K562 (cell line): ENCODE measurements around the gene PSMC6. TPM values are rescaled to one million over a fixed set of nuclear protein-coding genes. Genes with fewer than 3 reads are reported as not detected.

Experiments
- CEBPZ ChIP-seq: fragments of 150-350 bp; IDR thresholded peaks from 2 replicates; pipeline ENCODE4 v1.6.1; 2014; ENCODE audit warnings: low read depth, mild to moderate bottlenecking, low read length, borderline replicate concordance
- ELK1 ChIP-seq: sonication (generic); formaldehyde crosslinking; IDR thresholded peaks from 2 replicates; pipeline ENCODE4 v1.8.1; 2022; ENCODE audit warnings: missing genetic modification reagents
- KDM1A ChIP-seq, 2 experiments: fragments of 450-650 bp; IDR thresholded peaks; 2 replicates each; pipeline ENCODE4 v1.6.1; 2016; ENCODE audit warnings: mild to moderate bottlenecking in 2 of 2
- KDM5B ChIP-seq: fragments of 200-600 bp; sonication (generic); IDR thresholded peaks from 2 replicates; pipeline ENCODE4 v1.6.1; 2012; ENCODE audit warnings: low read depth, mild to moderate bottlenecking, moderate library complexity, low read length, control low read depth, inconsistent platforms; ENCODE audit not compliant: insufficient replicate concordance
- MYNN ChIP-seq, 2 experiments: sonication (generic); formaldehyde crosslinking in 1 of 2; IDR thresholded peaks; 2 replicates each; pipeline versions ENCODE4 v1.5.0 to v1.6.1; 2016 to 2020; ENCODE audit warnings: antibody characterized with exemption in 1 of 2, missing genetic modification reagents in 1 of 2
- RBM34 ChIP-seq: fragments of 200-400 bp; formaldehyde crosslinking; IDR thresholded peaks from 2 replicates; pipeline ENCODE4 v1.6.1; 2018; ENCODE audit warnings: low read length, borderline replicate concordance; ENCODE audit not compliant: insufficient read depth
- TAF1 ChIP-seq: IDR thresholded peaks from 2 replicates; pipeline ENCODE4 v1.6.1; 2011; ENCODE audit warnings: mild to moderate bottlenecking, low read length, moderate library complexity; ENCODE audit not compliant: insufficient read depth, control insufficient read depth, severe bottlenecking; ENCODE audit errors: extremely low read depth
- TBL1XR1 ChIP-seq, 2 experiments: IDR thresholded peaks; 2 replicates each; pipeline ENCODE4 v1.6.1; 2012; ENCODE audit warnings: improper control_type of control experiment in 2 of 2, low read length in 2 of 2, mild to moderate bottlenecking in 1 of 2
- TEAD4 ChIP-seq, 2 experiments: sonication (generic) in 1 of 2; formaldehyde crosslinking in 1 of 2; IDR thresholded peaks; 2 replicates each; pipeline versions ENCODE4 v1.6.1 to v1.8.0; 2012 to 2022; ENCODE audit warnings: borderline replicate concordance in 1 of 2, inconsistent platforms in 1 of 2, low read length in 1 of 2, mild to moderate bottlenecking in 1 of 2, missing genetic modification reagents in 1 of 2
- YY1 ChIP-seq, 3 experiments: IDR thresholded peaks; 2 replicates each; pipeline ENCODE4 v1.6.1; 2011; ENCODE audit warnings: low read length in 2 of 3, mild to moderate bottlenecking in 2 of 3, moderate library complexity in 2 of 3, borderline replicate concordance in 1 of 3, control low read depth in 1 of 3, low read depth in 1 of 3; ENCODE audit not compliant: insufficient read depth in 3 of 3, insufficient replicate concordance in 2 of 3, control insufficient read depth in 1 of 3, insufficient read length in 1 of 3; ENCODE audit errors: extremely low read depth in 1 of 3
- ZNF780A ChIP-seq: fragments of 250-450 bp; sonication (Bioruptor Pico); IDR thresholded peaks from 2 replicates; pipeline ENCODE4 v1.5.0; 2021; ENCODE audit warnings: mild to moderate bottlenecking
- polyA plus RNA-seq, 8 experiments: library from polyadenylated mRNA; depleted of rRNA in 4 of 8; stranded (reverse) in 5 of 8; unstranded in 3 of 8; fragments of >200 nt; fragmentation: Nextera tagmentation in 2 of 8; fragmentation: Illumina TruSeq in 1 of 8; extraction: Ambion mirVana in 2 of 8; extraction: Trizol in 1 of 8; gene quantifications; 2 replicates each; pipeline versions ENCODE4 v1.2.1 to v1.2.3, GENCODE V29; 2011 to 2014; ENCODE audit warnings: inconsistent platforms in 1 of 8, missing spikeins in 1 of 8
- total RNA-seq, 7 experiments: library from RNA; depleted of rRNA in 6 of 7; stranded (reverse); fragments of >200 nt in 6 of 7; fragmentation: Illumina TruSeq in 2 of 7; extraction: Trizol in 2 of 7; gene quantifications; 2 replicates each; pipeline versions ENCODE4 v1.2.1 to v1.2.3, GENCODE V29; 2011 to 2021; ENCODE audit warnings: low replicate concordance in 1 of 7
- TF ChIP-seq, protein P1 (sequence below): IDR thresholded peaks from 2 replicates; pipeline ENCODE4 v1.6.1; 2016; ENCODE audit warnings: missing genetic modification characterization, missing compliant biosample characterization
- TF ChIP-seq, protein P2 (sequence below): sonication (generic); formaldehyde crosslinking; IDR thresholded peaks from 2 replicates; pipeline ENCODE4 v1.8.0; 2022; ENCODE audit warnings: mild to moderate bottlenecking, missing genetic modification reagents, borderline replicate concordance

Gene PSMC6
- total and polyA plus RNA-seq, 9 of the 15 experiments (the other 6 are each of a cell fraction or from before 2014, with no cell fraction given), result 91.4 to 224 (median 182) TPM

DNA sequence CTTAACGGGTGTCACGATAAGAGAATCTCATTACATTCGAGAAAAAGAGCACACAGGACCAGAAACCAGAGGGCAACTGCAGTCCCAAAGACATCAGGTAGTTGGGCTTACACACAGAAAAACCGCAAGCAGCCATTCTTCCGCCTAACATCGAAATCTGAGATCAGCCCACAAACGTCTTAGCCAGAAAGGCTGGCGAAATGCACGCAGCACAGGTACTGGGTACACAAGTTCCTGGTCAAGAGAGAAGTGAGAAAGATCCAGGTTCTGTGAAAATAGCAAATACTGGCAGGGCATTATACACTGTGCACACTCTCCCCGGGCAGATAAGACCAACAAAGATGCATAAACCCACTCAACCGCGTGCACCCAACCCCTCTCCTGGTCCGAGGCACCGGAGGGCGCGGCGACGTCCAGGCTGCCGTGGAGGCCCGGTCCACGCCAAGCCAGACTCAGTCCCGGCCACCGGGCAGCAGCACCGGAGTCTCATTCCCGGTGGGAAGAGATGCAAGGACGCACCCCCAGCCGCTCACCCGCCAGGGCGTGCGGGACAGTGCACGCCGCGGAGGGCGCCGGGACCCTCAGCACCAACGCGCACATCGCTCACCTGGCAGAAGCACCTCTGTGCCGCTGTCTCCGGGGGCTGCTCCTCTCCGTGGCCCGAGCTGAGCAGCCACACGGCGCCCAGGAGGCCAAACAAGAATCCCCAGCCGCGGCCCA lies 12.1 kb upstream of the PSMC6 start (continued):
- TF ChIP-seq CEBPZ (no peak), MYNN (IDR thresholded peaks at IDR 0.05) (no peak), MYNN (CRISPR knock-in tag; IDR thresholded peaks at IDR 0.05) (no peak), TEAD4 (IDR thresholded peaks at IDR 0.05; ENCODE audit: low read length) (peak; percentile 28; the same call in 1 of the 2 replicates), TEAD4 (CRISPR knock-in tag; IDR thresholded peaks at IDR 0.05; ENCODE audit: borderline replicate concordance) (no peak), TBL1XR1 (IDR thresholded peaks at IDR 0.05; ENCODE audit: low read length in 2 of 2) (no peak), KDM5B (peak; percentile 6), ZNF780A (CRISPR knock-in tag) (no peak), YY1 (IDR thresholded peaks at IDR 0.05; ENCODE audit: borderline replicate concordance in 1 of 3, control insufficient read depth in 1 of 3, extremely low read depth in 1 of 3, insufficient read depth in 3 of 3, insufficient read length in 1 of 3, insufficient replicate concordance in 2 of 3, low read depth in 1 of 3, low read length in 2 of 3) (peak in 2 of 3 experiments; percentile 63 to 79), TAF1 (peak; percentile 28), KDM1A (IDR thresholded peaks at IDR 0.05) (no peak), ELK1 (CRISPR knock-in tag) (no peak), RBM34 (no peak)
- TF ChIP-seq, protein P1, sequence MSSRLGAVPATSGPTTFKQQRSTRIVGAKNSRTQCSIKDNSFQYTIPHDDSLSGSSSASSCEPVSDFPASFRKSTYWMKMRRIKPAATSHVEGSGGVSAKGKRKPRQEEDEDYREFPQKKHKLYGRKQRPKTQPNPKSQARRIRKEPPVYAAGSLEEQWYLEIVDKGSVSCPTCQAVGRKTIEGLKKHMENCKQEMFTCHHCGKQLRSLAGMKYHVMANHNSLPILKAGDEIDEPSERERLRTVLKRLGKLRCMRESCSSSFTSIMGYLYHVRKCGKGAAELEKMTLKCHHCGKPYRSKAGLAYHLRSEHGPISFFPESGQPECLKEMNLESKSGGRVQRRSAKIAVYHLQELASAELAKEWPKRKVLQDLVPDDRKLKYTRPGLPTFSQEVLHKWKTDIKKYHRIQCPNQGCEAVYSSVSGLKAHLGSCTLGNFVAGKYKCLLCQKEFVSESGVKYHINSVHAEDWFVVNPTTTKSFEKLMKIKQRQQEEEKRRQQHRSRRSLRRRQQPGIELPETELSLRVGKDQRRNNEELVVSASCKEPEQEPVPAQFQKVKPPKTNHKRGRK, result no peak
- TF ChIP-seq, protein P2, sequence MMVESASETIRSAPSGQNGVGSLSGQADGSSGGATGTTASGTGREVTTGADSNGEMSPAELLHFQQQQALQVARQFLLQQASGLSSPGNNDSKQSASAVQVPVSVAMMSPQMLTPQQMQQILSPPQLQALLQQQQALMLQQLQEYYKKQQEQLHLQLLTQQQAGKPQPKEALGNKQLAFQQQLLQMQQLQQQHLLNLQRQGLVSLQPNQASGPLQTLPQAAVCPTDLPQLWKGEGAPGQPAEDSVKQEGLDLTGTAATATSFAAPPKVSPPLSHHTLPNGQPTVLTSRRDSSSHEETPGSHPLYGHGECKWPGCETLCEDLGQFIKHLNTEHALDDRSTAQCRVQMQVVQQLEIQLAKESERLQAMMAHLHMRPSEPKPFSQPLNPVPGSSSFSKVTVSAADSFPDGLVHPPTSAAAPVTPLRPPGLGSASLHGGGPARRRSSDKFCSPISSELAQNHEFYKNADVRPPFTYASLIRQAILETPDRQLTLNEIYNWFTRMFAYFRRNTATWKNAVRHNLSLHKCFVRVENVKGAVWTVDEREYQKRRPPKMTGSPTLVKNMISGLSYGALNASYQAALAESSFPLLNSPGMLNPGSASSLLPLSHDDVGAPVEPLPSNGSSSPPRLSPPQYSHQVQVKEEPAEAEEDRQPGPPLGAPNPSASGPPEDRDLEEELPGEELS (CRISPR knock-in tag), result 0 out of 2 replicates have a peak, but pooled peaks have one; percentile 20
